ENCODE data around the gene OR2L13.

The OR2L13 gene

GRCh38 chr1:248111157-248111556, 16.2 kb downstream of the OR2L13 start:
- no peaks in the 10 kb centered on the region for H3K9me2 ChIP-seq (replicated peaks; ENCODE audit: control insufficient read depth, low read length)
- no peak overlapping the region for H3K4me2 ChIP-seq (ENCODE audit: low read length)
- H3K4me1 ChIP-seq (ENCODE audit: control insufficient read depth, low read length), result no peaks in the 10 kb centered on the region
- no peak overlapping the region for H3K27ac ChIP-seq (ENCODE audit: low read depth, low read length)
- no peaks in the 10 kb centered on the region for H3K79me2 ChIP-seq (ENCODE audit: control insufficient read depth, low read length)
- H3F3A ChIP-seq (ENCODE audit: control insufficient read depth, insufficient read depth), result no peaks in the 10 kb centered on the region
- H3K36me3 ChIP-seq (ENCODE audit: control insufficient read depth, low read length), result no peaks in the 10 kb centered on the region
- no peak for TF ChIP-seq EZH2phosphoT487 (IDR thresholded peaks at IDR 0.05; ENCODE audit: borderline replicate concordance, low read length)
- TF ChIP-seq CTCF (IDR thresholded peaks at IDR 0.05; ENCODE audit: low read depth, low read length, poor library complexity, severe bottlenecking), result no peak
- H3K27me3 ChIP-seq (ENCODE audit: control insufficient read depth, low read length), result no peaks in the 10 kb centered on the region
- no peak overlapping the region for H3K4me3 ChIP-seq (ENCODE audit: low read length)
- H3K9me3 ChIP-seq (ENCODE audit: control insufficient read depth, insufficient read depth, low read length), result peaks cover 9% of the 10 kb centered on the region; the same call in 1 of the 2 replicates
- no peaks in the 10 kb centered on the region for H4K20me1 ChIP-seq (ENCODE audit: control insufficient read depth, insufficient read depth, low read depth, low read length)

- no peaks in the 10 kb centered on the region for H3K4me1 ChIP-seq (ENCODE audit: control insufficient read depth, low read length)
- no peak overlapping the region for H3K4me2 ChIP-seq (ENCODE audit: low read length)
- no peaks in the 10 kb centered on the region for H4K20me1 ChIP-seq (ENCODE audit: control insufficient read depth, insufficient read depth, low read depth, low read length)
- no peak overlapping the region for H3K27ac ChIP-seq (ENCODE audit: low read depth, low read length)
- H3K79me2 ChIP-seq (ENCODE audit: control insufficient read depth, low read length), result no peaks in the 10 kb centered on the region
- peaks cover 9% of the 10 kb centered on the region; the same call in 1 of the 2 replicates for H3K9me3 ChIP-seq (ENCODE audit: control insufficient read depth, insufficient read depth, low read length)
- H3K27me3 ChIP-seq (ENCODE audit: control insufficient read depth, low read length), result no peaks in the 10 kb centered on the region
- no peaks in the 10 kb centered on the region for H3F3A ChIP-seq (ENCODE audit: control insufficient read depth, insufficient read depth)
- no peak overlapping the region for H3K4me3 ChIP-seq (ENCODE audit: low read length)
- TF ChIP-seq CTCF (IDR thresholded peaks at IDR 0.05; ENCODE audit: low read depth, low read length, poor library complexity, severe bottlenecking) (no peak), EZH2phosphoT487 (IDR thresholded peaks at IDR 0.05; ENCODE audit: borderline replicate concordance, low read length) (no peak)
- no peaks in the 10 kb centered on the region for H3K9me2 ChIP-seq (replicated peaks; ENCODE audit: control insufficient read depth, low read length)
- H3K36me3 ChIP-seq (ENCODE audit: control insufficient read depth, low read length), result no peaks in the 10 kb centered on the region
These were observed 19.9 kb downstream of the OR2L13 start for GRCh38 chr1:248114890-248115289.

- Histone ChIP-seq H3K4me1 (ENCODE audit: control insufficient read depth, low read length) (no peaks in the 10 kb centered on the region), H3K9me2 (replicated peaks; ENCODE audit: control insufficient read depth, low read length) (no peaks in the 10 kb centered on the region; the same call in 1 of the 2 replicates), H4K20me1 (ENCODE audit: control insufficient read depth, insufficient read depth, low read depth, low read length) (no peaks in the 10 kb centered on the region), H3F3A (ENCODE audit: control insufficient read depth, insufficient read depth) (no peaks in the 10 kb centered on the region), H3K79me2 (ENCODE audit: control insufficient read depth, low read length) (no peaks in the 10 kb centered on the region), H3K9me3 (ENCODE audit: control insufficient read depth, insufficient read depth, low read length) (peaks cover 4% of the 10 kb centered on the region; the same call in 1 of the 2 replicates), H3K36me3 (ENCODE audit: control insufficient read depth, low read length) (no peaks in the 10 kb centered on the region), H3K4me3 (ENCODE audit: low read length) (no peak overlapping the region), H3K27ac (ENCODE audit: low read depth, low read length) (no peak overlapping the region), H3K4me2 (ENCODE audit: low read length) (no peak overlapping the region), H3K27me3 (ENCODE audit: control insufficient read depth, low read length) (no peaks in the 10 kb centered on the region)
- TF ChIP-seq EZH2phosphoT487 (IDR thresholded peaks at IDR 0.05; ENCODE audit: borderline replicate concordance, low read length) (no peak), CTCF (IDR thresholded peaks at IDR 0.05; ENCODE audit: low read depth, low read length, poor library complexity, severe bottlenecking) (no peak)
These were observed 32.7 kb downstream of the OR2L13 start for GRCh38 chr1:248127653-248128052.
